Ascending aorta (tissue), 2 donors: ENCODE measurements around the gene LYRM2. TPM values are rescaled to one million over a fixed set of nuclear protein-coding genes. Genes with fewer than 3 reads are reported as not detected.

Source experiments
- DNase-seq, 2 donors: peaks; one replicate each; pipeline ENCODE4 v3.0.0-alpha.2; 2019; ENCODE audit warnings: low spot score in 2 of 2
- H3K27ac ChIP-seq, 2 donors: fragments of 200-600 bp; sonication (generic); one replicate each; pipeline ENCODE4 v1.5.1; 2016 to 2017; ENCODE audit warnings: mild to moderate bottlenecking in 1 of 2
- H3K27me3 ChIP-seq: fragments of 200-600 bp; sonication (generic); one replicate; pipeline ENCODE4 v1.5.1; 2017
- H3K36me3 ChIP-seq, 2 donors: fragments of 200-600 bp; sonication (generic); one replicate each; pipeline ENCODE4 v1.5.1; 2016
- H3K4me1 ChIP-seq, 2 donors: fragments of 200-600 bp; sonication (generic); one replicate each; pipeline ENCODE4 v1.5.1; 2016 to 2017; ENCODE audit warnings: mild to moderate bottlenecking in 1 of 2
- H3K4me3 ChIP-seq, 2 donors: fragments of 200-600 bp; sonication (generic); one replicate each; pipeline ENCODE4 v1.5.1; 2016 to 2017; ENCODE audit warnings: mild to moderate bottlenecking in 1 of 2
- H3K9me3 ChIP-seq, 2 donors: fragments of 200-600 bp; sonication (generic); one replicate each; pipeline ENCODE4 v1.5.1; 2016
- CTCF ChIP-seq, 3 experiments: fragments of 200-600 bp in 2 of 3; fragments of 450-650 bp in 1 of 3; sonication (generic) in 2 of 3; IDR thresholded peaks; one replicate each; pipeline ENCODE4 v1.5.1; 2016 to 2019; ENCODE audit warnings: antibody characterized with exemption in 3 of 3, mild to moderate bottlenecking in 1 of 3, moderate library complexity in 1 of 3
- intact Hi-C: fragments of 100-400 bp; cut with DNase I; formaldehyde crosslinking; loops from one replicate; pipeline ENCODE4 v1.15.1; 2023
- total RNA-seq: library from RNA; depleted of rRNA; stranded (reverse); fragments of >200 nt; gene quantifications from one replicate; pipeline ENCODE4 v1.1.0, GENCODE V29; 2016

The LYRM2 gene
- total RNA-seq, 1 donor from 2014 or later: 5.6 TPM

- no peaks in the 10 kb centered on the region for H3K9me3 ChIP-seq
- H3K27ac ChIP-seq: no peak overlapping the region
- intact Hi-C loops: no loop called here
- DNase-seq: no peak
- peaks cover 42 to 78% of the 10 kb centered on the region in 2 donors for H3K36me3 ChIP-seq
- TF ChIP-seq CTCF (IDR thresholded peaks at IDR 0.05): no peak
- no peaks in the 10 kb centered on the region for H3K4me1 ChIP-seq
- H3K27me3 ChIP-seq: no peaks in the 10 kb centered on the region
- no peak overlapping the region for H3K4me3 ChIP-seq
These were observed 22.4 kb upstream of the LYRM2 start for GRCh38 chr6:89660981-89661380.

- TF ChIP-seq CTCF (IDR thresholded peaks at IDR 0.05): no peak
- Histone ChIP-seq H3K9me3 (no peaks in the 10 kb centered on the region), H3K4me1 (no peaks in the 10 kb centered on the region), H3K27ac (no peak overlapping the region), H3K4me3 (no peak overlapping the region), H3K36me3 (peaks cover 57 to 84% of the 10 kb centered on the region in 2 donors), H3K27me3 (no peaks in the 10 kb centered on the region)
- intact Hi-C loops: no loop called here
- DNase-seq: no peak
These were observed 19.1 kb upstream of the LYRM2 start for GRCh38 chr6:89657445-89658158.

- H3K9me3 ChIP-seq: no peaks in the 10 kb centered on the region
- H3K27ac ChIP-seq: no peak overlapping the region
- no peak overlapping the region for H3K4me3 ChIP-seq
- peaks cover 50 to 70% of the 10 kb centered on the region in 2 donors for H3K36me3 ChIP-seq
- TF ChIP-seq CTCF (IDR thresholded peaks at IDR 0.05): no peak
- intact Hi-C loops: no loop called here
- H3K27me3 ChIP-seq: no peaks in the 10 kb centered on the region
- no peaks in the 10 kb centered on the region for H3K4me1 ChIP-seq
- DNase-seq: no peak
These were observed 16.6 kb upstream of the LYRM2 start for GRCh38 chr6:89655122-89655521.

- no peak for DNase-seq
- H3K27me3 ChIP-seq: no peaks in the 10 kb centered on the region
- H3K4me3 ChIP-seq: no peak overlapping the region
- TF ChIP-seq CTCF (IDR thresholded peaks at IDR 0.05): no peak
- intact Hi-C loops: no loop called here
- no peaks in the 10 kb centered on the region for H3K9me3 ChIP-seq
- peaks cover 47 to 67% of the 10 kb centered on the region in 2 donors for H3K36me3 ChIP-seq
- no peaks in the 10 kb centered on the region for H3K4me1 ChIP-seq
- H3K27ac ChIP-seq: no peak overlapping the region
These were observed 12.0 kb upstream of the LYRM2 start for GRCh38 chr6:89650579-89650978.

GRCh38 chr6:89649682-89650081, 11.1 kb upstream of the LYRM2 start:
- Histone ChIP-seq H3K4me3 (no peak overlapping the region), H3K27ac (no peak overlapping the region), H3K4me1 (no peaks in the 10 kb centered on the region), H3K27me3 (no peaks in the 10 kb centered on the region), H3K36me3 (peaks cover 49 to 63% of the 10 kb centered on the region in 2 donors), H3K9me3 (no peaks in the 10 kb centered on the region)
- intact Hi-C loops: no loop called here
- no peak for TF ChIP-seq CTCF (IDR thresholded peaks at IDR 0.05)
- DNase-seq: no peak
